Tibial artery (tissue), 4 donors: ENCODE results near the gene EOLA1.
"Not testable (repeated sequence)": the region's sequence is repeated elsewhere in the genome, so short reads cannot be mapped to it uniquely, and the experiment has no call there.

Experiments used
- DNase-seq, 2 donors: peaks; one replicate each; pipeline ENCODE4 v3.0.0-alpha.2; 2019
- H3K27ac ChIP-seq, 2 donors: fragments of 200-600 bp; sonication (generic) in 1 of 2; 1 replicate in 1 of 2; 2 replicates in 1 of 2; pipeline ENCODE4 v1.5.1; 2018 to 2019; ENCODE audit warnings: mild to moderate bottlenecking in 1 of 2
- H3K27me3 ChIP-seq, 2 donors: fragments of 200-600 bp; sonication (generic) in 1 of 2; one replicate each; pipeline versions ENCODE4 v1.5.1 to v1.6.0; 2016 to 2019
- H3K36me3 ChIP-seq, 3 donors: fragments of 200-600 bp; sonication (generic) in 2 of 3; one replicate each; pipeline ENCODE4 v1.5.1; 2016 to 2019; ENCODE audit warnings: mild to moderate bottlenecking in 2 of 3
- H3K4me1 ChIP-seq, 4 donors: fragments of 200-600 bp; sonication (generic) in 2 of 4; 1 replicate in 3 of 4; 2 replicates in 1 of 4; pipeline ENCODE4 v1.5.1; 2016 to 2019
- H3K4me3 ChIP-seq, 2 donors: fragments of 200-600 bp; sonication (generic) in 1 of 2; 1 replicate in 1 of 2; 2 replicates in 1 of 2; pipeline ENCODE4 v1.5.1; 2018 to 2019; ENCODE audit warnings: mild to moderate bottlenecking in 2 of 2
- H3K9me3 ChIP-seq, 3 donors: fragments of 200-600 bp; sonication (generic) in 1 of 3; one replicate each; pipeline ENCODE4 v1.5.1; 2016 to 2019
- intact Hi-C: fragments of 100-400 bp; cut with DNase I; formaldehyde crosslinking; loops from one replicate; pipeline ENCODE4 v1.15.0; 2023; ENCODE audit warnings: low total_unique reads
- TF ChIP-seq, protein P1 (sequence below), 2 experiments: fragments of 200-600 bp in 1 of 2; fragments of 450-650 bp in 1 of 2; IDR thresholded peaks; one replicate each; pipeline ENCODE4 v1.5.1; 2017 to 2019; ENCODE audit warnings: antibody characterized with exemption in 2 of 2, mild to moderate bottlenecking in 1 of 2, moderate library complexity in 1 of 2

Gene EOLA1

GRCh38 chrX:149571770-149572169, 31.0 kb downstream of the EOLA1 start:
- no peak overlapping the region for H3K4me3 ChIP-seq
- TF ChIP-seq, protein P1, sequence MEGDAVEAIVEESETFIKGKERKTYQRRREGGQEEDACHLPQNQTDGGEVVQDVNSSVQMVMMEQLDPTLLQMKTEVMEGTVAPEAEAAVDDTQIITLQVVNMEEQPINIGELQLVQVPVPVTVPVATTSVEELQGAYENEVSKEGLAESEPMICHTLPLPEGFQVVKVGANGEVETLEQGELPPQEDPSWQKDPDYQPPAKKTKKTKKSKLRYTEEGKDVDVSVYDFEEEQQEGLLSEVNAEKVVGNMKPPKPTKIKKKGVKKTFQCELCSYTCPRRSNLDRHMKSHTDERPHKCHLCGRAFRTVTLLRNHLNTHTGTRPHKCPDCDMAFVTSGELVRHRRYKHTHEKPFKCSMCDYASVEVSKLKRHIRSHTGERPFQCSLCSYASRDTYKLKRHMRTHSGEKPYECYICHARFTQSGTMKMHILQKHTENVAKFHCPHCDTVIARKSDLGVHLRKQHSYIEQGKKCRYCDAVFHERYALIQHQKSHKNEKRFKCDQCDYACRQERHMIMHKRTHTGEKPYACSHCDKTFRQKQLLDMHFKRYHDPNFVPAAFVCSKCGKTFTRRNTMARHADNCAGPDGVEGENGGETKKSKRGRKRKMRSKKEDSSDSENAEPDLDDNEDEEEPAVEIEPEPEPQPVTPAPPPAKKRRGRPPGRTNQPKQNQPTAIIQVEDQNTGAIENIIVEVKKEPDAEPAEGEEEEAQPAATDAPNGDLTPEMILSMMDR (IDR thresholded peaks at IDR 0.05): no peak
- no peak for DNase-seq
- intact Hi-C loops: no loop called here
- H3K4me1 ChIP-seq: peaks cover 0 to 15% (median 6%) of the 10 kb centered on the region in 4 donors
- H3K27ac ChIP-seq: no peak overlapping the region
- no peaks in the 10 kb centered on the region for H3K27me3 ChIP-seq
- no peaks in the 10 kb centered on the region for H3K36me3 ChIP-seq
- H3K9me3 ChIP-seq: no peaks in the 10 kb centered on the region

GRCh38 chrX:149572743-149573142, 31.9 kb downstream of the EOLA1 start:
- TF ChIP-seq, protein P1 (IDR thresholded peaks at IDR 0.05): no peak
- H3K4me1 ChIP-seq: peaks cover 0 to 13% (median 6%) of the 10 kb centered on the region in 4 donors

GRCh38 chrX:149573456-149573855, 32.6 kb downstream of the EOLA1 start:
- intact Hi-C loops, DNase-seq, H3K4me3 ChIP-seq, H3K27me3 ChIP-seq, H3K27ac ChIP-seq, H3K4me1 ChIP-seq, H3K9me3 ChIP-seq, H3K36me3 ChIP-seq: not testable (repeated sequence)

More at GRCh38 chrX:149572743-149573142, 31.9 kb downstream of the EOLA1 start:
- Histone ChIP-seq H3K9me3 (no peaks in the 10 kb centered on the region), H3K27me3 (no peaks in the 10 kb centered on the region), H3K27ac (no peak overlapping the region), H3K4me3 (no peak overlapping the region), H3K36me3 (no peaks in the 10 kb centered on the region)
- intact Hi-C loops: no loop called here
- DNase-seq: no peak

DNA sequence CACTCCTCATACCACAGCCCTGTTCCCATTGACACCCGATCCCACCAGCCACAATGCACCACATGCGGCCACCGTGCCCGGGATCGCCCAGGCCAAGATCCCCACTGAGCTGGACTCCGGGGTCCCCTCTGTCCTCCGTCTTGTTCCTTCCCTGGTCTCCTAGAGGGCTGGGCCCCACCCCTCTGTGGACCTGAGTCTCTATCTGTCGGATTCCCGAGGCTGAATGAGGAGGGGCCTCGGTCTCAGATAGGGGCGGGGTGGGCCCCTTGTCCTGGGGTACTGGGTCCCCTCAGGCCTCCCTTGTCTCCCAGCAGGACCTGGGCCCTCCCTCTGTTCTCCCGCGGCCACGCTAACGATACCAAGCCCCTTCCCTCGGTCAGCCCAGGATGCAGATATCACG, 44.8 kb downstream of the EOLA1 start:
- H3K4me1 ChIP-seq, H3K27me3 ChIP-seq, H3K36me3 ChIP-seq, intact Hi-C loops, H3K4me3 ChIP-seq, H3K27ac ChIP-seq, DNase-seq, H3K9me3 ChIP-seq: not testable (repeated sequence)

GRCh38 chrX:149587359-149587758, 46.5 kb downstream of the EOLA1 start, which contains the start of gene MAGEA9B:
TSS of gene MAGEA9B (minus strand) at chrX:149587459. CDS start at chrX:149583179, 4,280 bp downstream.
- intact Hi-C loops, H3K9me3 ChIP-seq, H3K4me1 ChIP-seq, H3K27ac ChIP-seq, H3K4me3 ChIP-seq, DNase-seq, H3K27me3 ChIP-seq, H3K36me3 ChIP-seq: not testable (repeated sequence)

GRCh38 chrX:149590993-149591392, 50.2 kb downstream of the EOLA1 start:
- H3K4me3 ChIP-seq, H3K27me3 ChIP-seq, H3K36me3 ChIP-seq, H3K9me3 ChIP-seq, DNase-seq, intact Hi-C loops, H3K4me1 ChIP-seq, H3K27ac ChIP-seq: not testable (repeated sequence)

GRCh38 chrX:149595214-149595613, 54.4 kb downstream of the EOLA1 start, which contains the start of gene HSFX2:
TSS of gene HSFX2 (minus strand) at chrX:149595314. CDS start at chrX:149594700, 614 bp downstream.
- H3K27me3 ChIP-seq, intact Hi-C loops, H3K4me1 ChIP-seq, H3K4me3 ChIP-seq, H3K27ac ChIP-seq, H3K36me3 ChIP-seq, H3K9me3 ChIP-seq, DNase-seq: not testable (repeated sequence)

DNA sequence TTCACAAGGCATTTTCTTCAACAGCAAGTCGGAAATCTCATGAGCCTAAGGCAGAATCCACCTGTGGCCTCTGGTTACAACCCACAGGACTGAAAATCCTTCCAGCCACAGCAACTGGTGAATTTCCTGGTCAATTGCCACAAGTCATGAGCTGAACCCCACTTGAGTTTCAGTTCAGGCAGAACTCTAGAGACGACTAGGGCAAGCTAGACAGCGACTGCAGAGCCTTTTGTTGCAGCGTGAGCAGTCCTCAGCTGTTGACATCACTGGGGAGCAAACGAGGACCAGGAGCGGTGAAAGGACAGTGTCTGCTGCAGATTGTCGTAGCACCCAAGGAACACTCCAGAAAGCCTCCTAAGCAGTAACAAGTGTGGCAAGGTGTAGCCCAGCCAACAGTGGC, 55.1 kb downstream of the EOLA1 start:
- H3K27me3 ChIP-seq, H3K27ac ChIP-seq, H3K9me3 ChIP-seq, H3K36me3 ChIP-seq, intact Hi-C loops, H3K4me3 ChIP-seq, DNase-seq, H3K4me1 ChIP-seq: not testable (repeated sequence)
